Measurements from ENCODE around the gene TRPM3.

The TRPM3 gene

GRCh38 chr9:70826562-70826961, 294.9 kb downstream of the TRPM3 start:
- DNase-seq (ENCODE audit: low spot score) (no peak), ATAC-seq (ENCODE audit: low read depth) (no peak)
- no peaks in the 10 kb centered on the region for H3K9me3 ChIP-seq (ENCODE audit: severe bottlenecking)
- no peak overlapping the region for H3K4me3 ChIP-seq (ENCODE audit: severe bottlenecking)
- H3K27me3 ChIP-seq (ENCODE audit: insufficient read depth, poor library complexity, severe bottlenecking) = no peaks in the 10 kb centered on the region
- H3K36me3 ChIP-seq (ENCODE audit: low read depth) = no peaks in the 10 kb centered on the region
- no peaks in the 10 kb centered on the region for H3K4me1 ChIP-seq (ENCODE audit: insufficient read depth, poor library complexity, severe bottlenecking)
- no peak for TF ChIP-seq CTCF (IDR thresholded peaks at IDR 0.05; ENCODE audit: poor library complexity, severe bottlenecking)
- H3K27ac ChIP-seq (ENCODE audit: poor library complexity, severe bottlenecking) = no peak overlapping the region

DNA sequence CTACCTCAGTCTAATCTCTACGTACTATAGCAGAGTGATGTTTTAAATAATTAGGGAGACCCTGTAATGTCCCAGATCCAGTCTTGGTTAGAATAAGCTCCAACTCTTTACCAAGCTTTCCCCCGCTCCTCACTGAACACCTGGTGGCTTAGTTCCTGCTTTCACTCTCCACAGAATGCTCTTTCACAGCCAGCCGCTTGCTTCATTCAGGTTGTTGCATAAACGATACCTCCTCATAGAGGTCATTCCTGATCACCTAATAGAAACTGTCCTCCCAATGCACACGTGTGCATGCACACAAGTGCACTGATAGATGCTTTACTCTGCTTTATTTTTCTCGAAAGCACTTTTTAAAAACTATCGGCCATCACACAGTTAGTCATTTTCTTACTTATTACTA, 298.1 kb downstream of the TRPM3 start:
- peaks cover 6% of the 10 kb centered on the region for H3K27me3 ChIP-seq (ENCODE audit: insufficient read depth, poor library complexity, severe bottlenecking)
- no peak for TF ChIP-seq CTCF (IDR thresholded peaks at IDR 0.05; ENCODE audit: poor library complexity, severe bottlenecking)
- no peaks in the 10 kb centered on the region for H3K4me1 ChIP-seq (ENCODE audit: insufficient read depth, poor library complexity, severe bottlenecking)
- no peak for DNase-seq (ENCODE audit: low spot score)
- no peaks in the 10 kb centered on the region for H3K36me3 ChIP-seq (ENCODE audit: low read depth)
- no peaks in the 10 kb centered on the region for H3K9me3 ChIP-seq (ENCODE audit: severe bottlenecking)
- H3K4me3 ChIP-seq (ENCODE audit: severe bottlenecking) = no peak overlapping the region
- H3K27ac ChIP-seq (ENCODE audit: poor library complexity, severe bottlenecking) = no peak overlapping the region
- no peak for ATAC-seq (ENCODE audit: low read depth)

GRCh38 chr9:70817311-70817710, 304.1 kb downstream of the TRPM3 start:
- Histone ChIP-seq H3K36me3 (ENCODE audit: low read depth) (no peaks in the 10 kb centered on the region), H3K27me3 (ENCODE audit: insufficient read depth, poor library complexity, severe bottlenecking) (peaks cover 6% of the 10 kb centered on the region), H3K9me3 (ENCODE audit: severe bottlenecking) (no peaks in the 10 kb centered on the region), H3K27ac (ENCODE audit: poor library complexity, severe bottlenecking) (no peak overlapping the region), H3K4me3 (ENCODE audit: severe bottlenecking) (no peak overlapping the region), H3K4me1 (ENCODE audit: insufficient read depth, poor library complexity, severe bottlenecking) (no peaks in the 10 kb centered on the region)
- ATAC-seq (ENCODE audit: low read depth) = no peak
- TF ChIP-seq CTCF (IDR thresholded peaks at IDR 0.05; ENCODE audit: poor library complexity, severe bottlenecking) = no peak
- DNase-seq (ENCODE audit: low spot score) = no peak

GRCh38 chr9:70816891-70817290, 304.5 kb downstream of the TRPM3 start:
- Histone ChIP-seq H3K4me3 (ENCODE audit: severe bottlenecking) (no peak overlapping the region), H3K9me3 (ENCODE audit: severe bottlenecking) (no peaks in the 10 kb centered on the region), H3K4me1 (ENCODE audit: insufficient read depth, poor library complexity, severe bottlenecking) (no peaks in the 10 kb centered on the region), H3K36me3 (ENCODE audit: low read depth) (no peaks in the 10 kb centered on the region), H3K27ac (ENCODE audit: poor library complexity, severe bottlenecking) (no peak overlapping the region), H3K27me3 (ENCODE audit: insufficient read depth, poor library complexity, severe bottlenecking) (peaks cover 6% of the 10 kb centered on the region)
- ATAC-seq (ENCODE audit: low read depth) (no peak), DNase-seq (ENCODE audit: low spot score) (no peak)
- no peak for TF ChIP-seq CTCF (IDR thresholded peaks at IDR 0.05; ENCODE audit: poor library complexity, severe bottlenecking)

DNA sequence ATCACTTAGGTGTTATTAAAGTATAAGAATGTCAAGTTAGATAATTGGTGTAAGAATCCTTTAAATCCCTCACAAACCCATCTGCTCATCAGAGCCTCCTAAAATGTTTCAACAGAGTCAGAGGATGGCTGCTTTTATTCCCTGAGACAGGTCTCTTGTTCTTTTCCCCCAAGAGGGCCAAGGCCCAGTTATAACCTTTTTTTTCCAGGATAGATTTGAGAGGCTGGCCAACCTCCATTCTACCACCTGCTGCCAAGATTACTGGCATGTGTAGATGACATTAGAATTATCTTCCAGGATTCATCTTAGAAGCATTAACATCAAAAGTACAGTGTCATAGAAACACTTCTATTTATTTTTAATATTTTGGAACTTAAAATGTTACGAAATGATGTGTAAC, 305.1 kb downstream of the TRPM3 start:
- H3K27ac ChIP-seq (ENCODE audit: poor library complexity, severe bottlenecking) = no peak overlapping the region
- H3K36me3 ChIP-seq (ENCODE audit: low read depth) = no peaks in the 10 kb centered on the region
- no peak for ATAC-seq (ENCODE audit: low read depth)

More for the DNA sequence above, 305.1 kb downstream of the TRPM3 start:
- no peak for TF ChIP-seq CTCF (IDR thresholded peaks at IDR 0.05; ENCODE audit: poor library complexity, severe bottlenecking)
- H3K27me3 ChIP-seq (ENCODE audit: insufficient read depth, poor library complexity, severe bottlenecking) = peaks cover 6% of the 10 kb centered on the region
- no peak for DNase-seq (ENCODE audit: low spot score)
- no peaks in the 10 kb centered on the region for H3K4me1 ChIP-seq (ENCODE audit: insufficient read depth, poor library complexity, severe bottlenecking)
- no peaks in the 10 kb centered on the region for H3K9me3 ChIP-seq (ENCODE audit: severe bottlenecking)
- no peak overlapping the region for H3K4me3 ChIP-seq (ENCODE audit: severe bottlenecking)

Measured in RWPE2 (cell line).